Lower lobe of right lung (tissue), 2 donors: ENCODE measurements around the gene CPT1C. TPM values are rescaled to one million over a fixed set of nuclear protein-coding genes. Genes with fewer than 3 reads are reported as not detected.
"Not testable (repeated sequence)": the region's sequence is repeated elsewhere in the genome, so short reads cannot be mapped to it uniquely, and the experiment has no call there.

ENCODE experiments used
- ATAC-seq, 2 donors: fragments of 200-7000 bp; cut with Tn5 transposase; one replicate each; pipeline ENCODE4 v1.9.1; 2020 to 2022; ENCODE audit warnings: mild to moderate bottlenecking in 2 of 2, moderate library complexity in 2 of 2
- DNase-seq: peaks from one replicate; pipeline ENCODE4 v3.0.0-alpha.2; 2020
- H3K27ac ChIP-seq: fragments of 200-600 bp; one replicate; pipeline ENCODE4 v1.8.0; 2022
- H3K27me3 ChIP-seq: fragments of 200-600 bp; one replicate; pipeline ENCODE4 v1.8.0; 2022; ENCODE audit warnings: low read depth
- H3K36me3 ChIP-seq: fragments of 200-600 bp; one replicate; pipeline ENCODE4 v1.8.0; 2022; ENCODE audit warnings: mild to moderate bottlenecking
- H3K4me1 ChIP-seq: fragments of 200-600 bp; one replicate; pipeline ENCODE4 v1.8.0; 2022
- H3K4me3 ChIP-seq: fragments of 200-600 bp; one replicate; pipeline ENCODE4 v1.8.0; 2022; ENCODE audit warnings: mild to moderate bottlenecking
- H3K9me3 ChIP-seq: fragments of 200-600 bp; one replicate; pipeline ENCODE4 v1.8.0; 2022
- intact Hi-C: fragments of 100-400 bp; cut with DNase I; formaldehyde crosslinking; loops from one replicate; pipeline ENCODE4 v1.11.0; 2022
- total RNA-seq: library from RNA; stranded (reverse); fragmentation: NEBNext Ultra II Directional; extraction: Animal tissue kit (Norgen Biotek cat#: 25700); gene quantifications from one replicate; pipeline ENCODE4 v1.2.1, GENCODE V29; 2021
- TF ChIP-seq, protein P1 (sequence below): fragments of 200-600 bp; IDR thresholded peaks from one replicate; pipeline ENCODE4 v1.8.0; 2022; ENCODE audit warnings: antibody characterized with exemption, mild to moderate bottlenecking
- donor health status: DM: no; HTN: yes; CAD: no; lungs with severe emphysema.

CPT1C gene
- total RNA-seq, 1 donor from 2014 or later = 3.8 TPM

DNA sequence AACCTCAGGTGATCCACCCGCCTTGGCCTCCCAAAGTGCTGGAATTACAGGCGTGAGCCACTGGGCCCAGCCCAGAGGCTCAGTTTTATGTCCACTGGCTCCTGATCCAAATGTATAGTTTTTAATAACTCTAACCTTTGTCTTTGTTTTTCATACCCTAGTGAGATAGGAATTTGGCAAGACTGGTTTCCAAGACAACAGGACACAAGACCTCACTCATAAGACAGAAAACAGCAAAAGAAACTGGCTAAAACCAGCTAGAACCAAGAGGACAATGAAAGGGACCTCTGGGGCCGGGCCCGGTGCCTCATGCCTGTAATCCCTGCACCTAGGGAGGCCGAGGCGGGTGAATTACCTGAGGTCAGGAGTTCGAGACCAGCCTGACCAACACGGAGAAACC is 27.6 kb downstream of the CPT1C start:
- ATAC-seq = no peak
- Histone ChIP-seq H3K36me3 (no peaks in the 10 kb centered on the region), H3K4me3 (no peak overlapping the region), H3K27me3 (no peaks in the 10 kb centered on the region), H3K27ac (peak overlapping the region; percentile 81), H3K4me1 (peaks cover 5% of the 10 kb centered on the region), H3K9me3 (no peaks in the 10 kb centered on the region)
- no peak for DNase-seq
- intact Hi-C loops = no loop called here
- TF ChIP-seq, protein P1, sequence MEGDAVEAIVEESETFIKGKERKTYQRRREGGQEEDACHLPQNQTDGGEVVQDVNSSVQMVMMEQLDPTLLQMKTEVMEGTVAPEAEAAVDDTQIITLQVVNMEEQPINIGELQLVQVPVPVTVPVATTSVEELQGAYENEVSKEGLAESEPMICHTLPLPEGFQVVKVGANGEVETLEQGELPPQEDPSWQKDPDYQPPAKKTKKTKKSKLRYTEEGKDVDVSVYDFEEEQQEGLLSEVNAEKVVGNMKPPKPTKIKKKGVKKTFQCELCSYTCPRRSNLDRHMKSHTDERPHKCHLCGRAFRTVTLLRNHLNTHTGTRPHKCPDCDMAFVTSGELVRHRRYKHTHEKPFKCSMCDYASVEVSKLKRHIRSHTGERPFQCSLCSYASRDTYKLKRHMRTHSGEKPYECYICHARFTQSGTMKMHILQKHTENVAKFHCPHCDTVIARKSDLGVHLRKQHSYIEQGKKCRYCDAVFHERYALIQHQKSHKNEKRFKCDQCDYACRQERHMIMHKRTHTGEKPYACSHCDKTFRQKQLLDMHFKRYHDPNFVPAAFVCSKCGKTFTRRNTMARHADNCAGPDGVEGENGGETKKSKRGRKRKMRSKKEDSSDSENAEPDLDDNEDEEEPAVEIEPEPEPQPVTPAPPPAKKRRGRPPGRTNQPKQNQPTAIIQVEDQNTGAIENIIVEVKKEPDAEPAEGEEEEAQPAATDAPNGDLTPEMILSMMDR = no peak

DNA sequence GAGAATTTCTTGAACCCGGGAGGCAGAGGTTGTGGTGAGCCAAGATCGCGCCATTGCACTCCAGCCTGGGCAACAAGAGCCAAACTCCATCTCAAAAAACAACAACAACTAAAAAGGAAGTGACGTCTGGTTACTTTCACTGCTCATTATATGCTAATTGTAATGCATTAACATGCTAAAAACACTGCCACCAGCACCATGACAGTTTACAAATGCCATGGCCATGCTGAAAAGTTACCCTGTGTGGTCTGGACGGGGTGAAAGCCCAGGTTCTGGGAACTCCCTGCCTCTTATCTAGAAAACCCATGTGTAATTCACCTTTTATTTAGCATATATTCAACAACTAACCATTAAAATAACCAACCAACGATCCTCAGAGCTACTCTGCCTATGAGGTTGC is 28.1 kb downstream of the CPT1C start:
- TF ChIP-seq, protein P1 = no peak
- no peak overlapping the region for H3K4me3 ChIP-seq
- DNase-seq = no peak
- H3K27me3 ChIP-seq = no peaks in the 10 kb centered on the region
- H3K27ac ChIP-seq = no peak overlapping the region
- H3K36me3 ChIP-seq = no peaks in the 10 kb centered on the region
- intact Hi-C loops = no loop called here
- ATAC-seq = no peak
- H3K4me1 ChIP-seq = peaks cover 5% of the 10 kb centered on the region
- H3K9me3 ChIP-seq = no peaks in the 10 kb centered on the region

DNA sequence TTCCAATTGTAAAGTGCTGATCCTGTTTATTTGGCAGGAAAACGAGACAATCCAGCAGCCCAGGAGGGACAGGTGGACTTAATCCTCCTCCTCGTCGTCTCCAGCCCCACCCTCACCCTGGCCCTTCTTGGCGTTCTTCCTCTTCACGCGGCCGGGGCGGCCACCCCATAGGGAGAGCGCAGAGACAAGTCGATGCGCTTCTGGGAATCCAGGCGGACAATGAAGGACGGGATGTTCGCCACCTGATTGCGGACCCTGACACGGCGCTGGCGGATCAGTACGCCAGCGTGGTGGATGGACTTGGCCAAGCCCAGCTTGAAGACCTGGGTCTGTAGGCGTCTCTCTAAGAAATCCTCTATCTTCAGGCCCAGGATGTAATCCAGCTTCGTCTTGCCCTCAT is 28.5 kb downstream of the CPT1C start:
- H3K27me3 ChIP-seq, H3K36me3 ChIP-seq, H3K4me3 ChIP-seq, intact Hi-C loops, H3K4me1 ChIP-seq, H3K27ac ChIP-seq, DNase-seq, H3K9me3 ChIP-seq, ATAC-seq: not testable (repeated sequence)

DNA sequence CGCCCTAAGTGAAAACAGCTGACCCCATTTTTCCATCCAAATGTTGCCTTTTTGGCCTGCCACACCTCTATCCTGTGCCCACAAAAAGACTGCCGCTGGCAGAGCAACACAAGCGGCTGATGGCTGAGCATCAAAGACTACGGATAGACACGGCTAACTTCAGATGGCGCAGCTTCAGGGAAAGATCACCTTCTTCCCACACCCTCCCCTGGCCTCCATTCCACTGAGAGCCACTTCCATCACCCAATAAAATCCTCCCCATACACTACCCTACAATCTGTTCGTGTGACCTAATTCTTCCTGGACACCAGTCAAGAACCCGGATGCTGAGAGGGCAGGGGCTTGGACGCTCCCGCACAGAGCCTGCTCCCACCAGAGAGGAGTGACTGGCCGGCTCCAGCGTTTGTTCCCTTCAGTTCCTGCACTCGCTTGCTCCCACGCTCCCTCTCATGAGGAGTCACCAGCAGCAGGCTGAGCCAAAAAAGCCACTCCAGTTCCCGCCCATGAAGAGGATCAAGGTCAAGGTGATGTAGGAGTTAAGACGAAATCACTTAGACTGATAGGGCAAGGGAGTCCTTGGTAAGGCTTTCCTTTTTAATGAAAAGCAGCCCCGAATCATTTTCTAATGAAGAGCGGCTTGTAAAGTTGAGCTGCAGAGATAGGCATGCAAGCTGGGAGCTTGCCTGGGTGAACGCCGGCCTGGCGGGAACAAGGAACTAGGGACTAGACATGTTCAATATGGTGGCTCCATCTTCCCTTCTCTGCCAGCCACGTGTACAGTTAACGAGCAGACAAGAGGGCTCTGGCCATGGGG is 36.5 kb downstream of the CPT1C start:
- Histone ChIP-seq H3K36me3 (no peaks in the 10 kb centered on the region), H3K4me3 (peak overlapping the region; percentile 14), H3K4me1 (no peaks in the 10 kb centered on the region), H3K27me3 (no peaks in the 10 kb centered on the region), H3K9me3 (no peaks in the 10 kb centered on the region), H3K27ac (peak overlapping the region; percentile 37)
- ATAC-seq (peak; percentile 39 to 56), DNase-seq (no peak)
- intact Hi-C loops = no loop called here
- TF ChIP-seq, protein P1 = no peak

DNA sequence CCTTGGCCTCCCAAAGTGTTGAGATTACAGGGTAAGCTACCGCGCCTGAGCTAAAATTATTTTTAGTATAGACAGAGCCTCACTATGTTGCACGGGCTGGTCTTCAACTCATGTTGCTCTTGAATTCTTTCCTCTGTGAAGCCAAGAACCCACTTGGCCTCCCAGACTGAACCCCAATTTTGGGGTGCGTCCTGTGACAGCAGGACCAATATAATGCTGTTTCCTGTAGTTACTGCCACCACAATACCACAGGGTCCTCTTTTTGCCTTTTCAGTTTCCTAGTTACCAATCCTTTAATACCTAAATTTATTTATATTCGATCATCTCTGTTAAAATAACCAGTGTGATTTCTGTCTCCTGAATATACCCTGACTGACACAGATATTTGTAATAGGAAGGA is 39.2 kb downstream of the CPT1C start:
- Histone ChIP-seq H3K9me3 (no peaks in the 10 kb centered on the region), H3K36me3 (no peaks in the 10 kb centered on the region), H3K4me1 (no peaks in the 10 kb centered on the region), H3K27ac (no peak overlapping the region), H3K27me3 (no peaks in the 10 kb centered on the region), H3K4me3 (no peak overlapping the region)
- ATAC-seq (no peak), DNase-seq (no peak)
- intact Hi-C loops = no loop called here
- TF ChIP-seq, protein P1 = no peak

DNA sequence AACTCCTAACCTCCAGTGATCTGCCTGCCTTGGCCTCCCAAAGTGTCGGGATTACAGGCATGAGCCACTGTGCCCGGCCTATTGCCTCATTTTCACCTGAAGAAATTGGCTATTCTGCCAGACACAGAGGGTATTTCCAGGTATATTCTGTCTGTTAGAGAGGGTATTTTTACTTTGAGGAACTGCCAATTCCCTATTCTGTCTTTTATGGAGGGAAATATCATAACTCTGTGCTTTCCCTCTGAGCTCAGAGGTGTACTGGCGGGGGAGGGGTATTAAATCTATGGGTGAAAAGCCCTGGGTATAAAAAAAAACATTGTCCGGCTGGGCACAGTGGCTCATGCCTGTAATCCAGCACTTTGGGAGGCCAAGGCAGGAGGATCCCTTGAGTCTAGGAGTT is 47.4 kb downstream of the CPT1C start:
- H3K27ac ChIP-seq = no peak overlapping the region
- no peaks in the 10 kb centered on the region for H3K27me3 ChIP-seq
- H3K4me1 ChIP-seq = no peaks in the 10 kb centered on the region
- no peak overlapping the region for H3K4me3 ChIP-seq
- H3K9me3 ChIP-seq = no peaks in the 10 kb centered on the region
- DNase-seq (no peak), ATAC-seq (no peak)
- no peaks in the 10 kb centered on the region for H3K36me3 ChIP-seq
- intact Hi-C loops = no loop called here
- TF ChIP-seq, protein P1 = no peak
